Peyer's patch (tissue), 4 donors: Measurements from ENCODE around the gene DNAJC4.
"Not testable (repeated sequence)": the region's sequence is repeated elsewhere in the genome, so short reads cannot be mapped to it uniquely, and the experiment has no call there.

Experiments
- POLR2A ChIP-seq, 2 donors: fragments of 450-650 bp; IDR thresholded peaks; one replicate each; pipeline ENCODE4 v1.5.1; 2017; ENCODE audit warnings: antibody characterized with exemption in 2 of 2, mild to moderate bottlenecking in 2 of 2, moderate library complexity in 2 of 2
- TF ChIP-seq, protein P1 (sequence below), 6 experiments: fragments of 450-650 bp in 4 of 6; fragments of 200-600 bp in 2 of 6; sonication (generic) in 1 of 6; IDR thresholded peaks; one replicate each; pipeline ENCODE4 v1.5.1; 2017 to 2019; ENCODE audit warnings: antibody characterized with exemption in 6 of 6, mild to moderate bottlenecking in 3 of 6, moderate library complexity in 1 of 6

GRCh38 chr11:64246621-64246870 lies 16.2 kb downstream of the DNAJC4 start:
- not testable (repeated sequence) for TF ChIP-seq POLR2A (IDR thresholded peaks at IDR 0.05)
- TF ChIP-seq, protein P1, sequence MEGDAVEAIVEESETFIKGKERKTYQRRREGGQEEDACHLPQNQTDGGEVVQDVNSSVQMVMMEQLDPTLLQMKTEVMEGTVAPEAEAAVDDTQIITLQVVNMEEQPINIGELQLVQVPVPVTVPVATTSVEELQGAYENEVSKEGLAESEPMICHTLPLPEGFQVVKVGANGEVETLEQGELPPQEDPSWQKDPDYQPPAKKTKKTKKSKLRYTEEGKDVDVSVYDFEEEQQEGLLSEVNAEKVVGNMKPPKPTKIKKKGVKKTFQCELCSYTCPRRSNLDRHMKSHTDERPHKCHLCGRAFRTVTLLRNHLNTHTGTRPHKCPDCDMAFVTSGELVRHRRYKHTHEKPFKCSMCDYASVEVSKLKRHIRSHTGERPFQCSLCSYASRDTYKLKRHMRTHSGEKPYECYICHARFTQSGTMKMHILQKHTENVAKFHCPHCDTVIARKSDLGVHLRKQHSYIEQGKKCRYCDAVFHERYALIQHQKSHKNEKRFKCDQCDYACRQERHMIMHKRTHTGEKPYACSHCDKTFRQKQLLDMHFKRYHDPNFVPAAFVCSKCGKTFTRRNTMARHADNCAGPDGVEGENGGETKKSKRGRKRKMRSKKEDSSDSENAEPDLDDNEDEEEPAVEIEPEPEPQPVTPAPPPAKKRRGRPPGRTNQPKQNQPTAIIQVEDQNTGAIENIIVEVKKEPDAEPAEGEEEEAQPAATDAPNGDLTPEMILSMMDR (IDR thresholded peaks at IDR 0.05), result not testable (repeated sequence)
